SK-N-MC (cell line): Measurements from ENCODE around the gene RALGAPA1.

Experiments
- DNase-seq: peaks from one replicate; pipeline ENCODE4 v3.0.0-alpha.2; 2011; ENCODE audit warnings: low read depth, low spot score
- H3K27ac ChIP-seq: fragments of 200-600 bp; sonication (generic); 2 replicates; pipeline ENCODE4 v1.5.1; 2016; ENCODE audit warnings: mixed run types
- H3K36me3 ChIP-seq: fragments of 200-600 bp; sonication (generic); 2 replicates; pipeline ENCODE4 v1.6.1; 2017; ENCODE audit warnings: antibody characterized with exemption, low read length, mixed read lengths; ENCODE audit not compliant: insufficient read depth
- H3K4me3 ChIP-seq: fragments of 200-600 bp; sonication (generic); 2 replicates; pipeline ENCODE4 v1.5.1; 2016
- H3K9ac ChIP-seq: fragments of 200-600 bp; sonication (generic); 2 replicates; pipeline ENCODE4 v1.8.0; 2017; ENCODE audit warnings: mixed run types, mixed read lengths; ENCODE audit not compliant: insufficient read length
- H3K9me3 ChIP-seq: fragments of 200-600 bp; sonication (generic); 2 replicates; pipeline ENCODE4 v1.6.1; 2017; ENCODE audit warnings: low read depth, mild to moderate bottlenecking, antibody characterized with exemption, low read length, moderate library complexity, mixed read lengths
- EZH2 ChIP-seq: fragments of 200-600 bp; sonication (generic); IDR thresholded peaks from one replicate; pipeline ENCODE4 v1.6.1; 2017; ENCODE audit warnings: antibody characterized with exemption
- FOXP2 ChIP-seq: optimal IDR thresholded peaks from 2 replicates; pipeline ENCODE3; 2011; ENCODE audit warnings: mild to moderate bottlenecking, moderate library complexity; ENCODE audit not compliant: insufficient read depth; ENCODE audit errors: extremely low read length, control extremely low read depth
- POLR2AphosphoS5 ChIP-seq: IDR thresholded peaks from 2 replicates; pipeline ENCODE4 v1.6.1; 2012; ENCODE audit warnings: mild to moderate bottlenecking, low read depth, low read length, borderline replicate concordance

Gene RALGAPA1

GRCh38 chr14:35682802-35683201 is 126.3 kb downstream of the RALGAPA1 start:
- Histone ChIP-seq H3K27ac (no peak overlapping the region), H3K9me3 (no peaks in the 10 kb centered on the region), H3K9ac (no peak overlapping the region), H3K4me3 (no peak overlapping the region), H3K36me3 (no peaks in the 10 kb centered on the region)
- TF ChIP-seq FOXP2 (no peak), POLR2AphosphoS5 (no peak), EZH2 (no peak)
- no peak for DNase-seq

- no peak overlapping the region for H3K4me3 ChIP-seq
- peak overlapping the region; percentile 14 for H3K27ac ChIP-seq
- H3K9me3 ChIP-seq, result no peaks in the 10 kb centered on the region
- peaks cover 8% of the 10 kb centered on the region; the same call in 1 of the 2 replicates for H3K36me3 ChIP-seq
- TF ChIP-seq EZH2 (no peak), POLR2AphosphoS5 (no peak), FOXP2 (no peak)
- H3K9ac ChIP-seq, result no peak overlapping the region
- DNase-seq, result no peak
Measured at GRCh38 chr14:35678403-35679028, 130.6 kb downstream of the RALGAPA1 start.

- no peak for DNase-seq
- no peak for TF ChIP-seq FOXP2
- no peak for TF ChIP-seq POLR2AphosphoS5
- TF ChIP-seq EZH2, result no peak
- H3K9ac ChIP-seq, result no peak overlapping the region
- H3K36me3 ChIP-seq, result peaks cover 12% of the 10 kb centered on the region
- H3K27ac ChIP-seq, result no peak overlapping the region
- no peaks in the 10 kb centered on the region for H3K9me3 ChIP-seq
- H3K4me3 ChIP-seq, result no peak overlapping the region
Measured at GRCh38 chr14:35669782-35670181, 139.3 kb downstream of the RALGAPA1 start.

- H3K9ac ChIP-seq, result no peak overlapping the region
- no peak overlapping the region for H3K27ac ChIP-seq
- H3K36me3 ChIP-seq, result peaks cover 14% of the 10 kb centered on the region
- 0 out of 2 replicates have a peak, but pooled peaks cover 2% of the 10 kb centered on the region for H3K9me3 ChIP-seq
- no peak for DNase-seq
- TF ChIP-seq POLR2AphosphoS5, result no peak
- TF ChIP-seq FOXP2, result no peak
- TF ChIP-seq EZH2, result no peak
- H3K4me3 ChIP-seq, result no peak overlapping the region
Measured at GRCh38 chr14:35666429-35667043, 142.6 kb downstream of the RALGAPA1 start.

GRCh38 chr14:35661875-35662274 is 147.2 kb downstream of the RALGAPA1 start:
- 0 out of 2 replicates have a peak, but pooled peaks cover 2% of the 10 kb centered on the region for H3K9me3 ChIP-seq
- no peak for TF ChIP-seq FOXP2
- no peak for TF ChIP-seq EZH2
- no peak for TF ChIP-seq POLR2AphosphoS5
- 0 out of 2 replicates have a peak, but pooled peaks cover 4% of the 10 kb centered on the region for H3K36me3 ChIP-seq
- no peak overlapping the region for H3K9ac ChIP-seq
- no peak overlapping the region for H3K27ac ChIP-seq
- no peak overlapping the region for H3K4me3 ChIP-seq
- no peak for DNase-seq

GRCh38 chr14:35653045-35653444 is 156.1 kb downstream of the RALGAPA1 start:
- H3K36me3 ChIP-seq, result no peaks in the 10 kb centered on the region
- H3K9ac ChIP-seq, result no peak overlapping the region
- H3K4me3 ChIP-seq, result no peak overlapping the region
- DNase-seq, result no peak
- H3K9me3 ChIP-seq, result no peaks in the 10 kb centered on the region
- no peak overlapping the region for H3K27ac ChIP-seq
- TF ChIP-seq POLR2AphosphoS5 (no peak), FOXP2 (no peak), EZH2 (no peak)

GRCh38 chr14:35643513-35643912 is 165.6 kb downstream of the RALGAPA1 start:
- no peak overlapping the region for H3K4me3 ChIP-seq
- H3K9me3 ChIP-seq, result no peaks in the 10 kb centered on the region
- TF ChIP-seq POLR2AphosphoS5, result no peak
- TF ChIP-seq EZH2, result no peak
- TF ChIP-seq FOXP2, result no peak
- H3K27ac ChIP-seq, result no peak overlapping the region
- no peak for DNase-seq
- H3K36me3 ChIP-seq, result peaks cover 7% of the 10 kb centered on the region; the same call in 1 of the 2 replicates
- no peak overlapping the region for H3K9ac ChIP-seq

- TF ChIP-seq EZH2, result no peak
- TF ChIP-seq FOXP2, result no peak
- no peak for TF ChIP-seq POLR2AphosphoS5
Measured at GRCh38 chr14:35637851-35638250, 171.2 kb downstream of the RALGAPA1 start.

More at GRCh38 chr14:35637851-35638250, 171.2 kb downstream of the RALGAPA1 start:
- no peak overlapping the region for H3K4me3 ChIP-seq
- DNase-seq, result no peak
- no peaks in the 10 kb centered on the region for H3K9me3 ChIP-seq
- peaks cover 6% of the 10 kb centered on the region for H3K36me3 ChIP-seq
- H3K9ac ChIP-seq, result no peak overlapping the region
- H3K27ac ChIP-seq, result no peak overlapping the region
